ENCODE measurements around the gene PTPN20. TPM values are rescaled to one million over a fixed set of nuclear protein-coding genes. Genes with fewer than 3 reads are reported as not detected.

The PTPN20 gene
- total RNA-seq, 1 donor from 2014 or later: 18.8 TPM

DNA sequence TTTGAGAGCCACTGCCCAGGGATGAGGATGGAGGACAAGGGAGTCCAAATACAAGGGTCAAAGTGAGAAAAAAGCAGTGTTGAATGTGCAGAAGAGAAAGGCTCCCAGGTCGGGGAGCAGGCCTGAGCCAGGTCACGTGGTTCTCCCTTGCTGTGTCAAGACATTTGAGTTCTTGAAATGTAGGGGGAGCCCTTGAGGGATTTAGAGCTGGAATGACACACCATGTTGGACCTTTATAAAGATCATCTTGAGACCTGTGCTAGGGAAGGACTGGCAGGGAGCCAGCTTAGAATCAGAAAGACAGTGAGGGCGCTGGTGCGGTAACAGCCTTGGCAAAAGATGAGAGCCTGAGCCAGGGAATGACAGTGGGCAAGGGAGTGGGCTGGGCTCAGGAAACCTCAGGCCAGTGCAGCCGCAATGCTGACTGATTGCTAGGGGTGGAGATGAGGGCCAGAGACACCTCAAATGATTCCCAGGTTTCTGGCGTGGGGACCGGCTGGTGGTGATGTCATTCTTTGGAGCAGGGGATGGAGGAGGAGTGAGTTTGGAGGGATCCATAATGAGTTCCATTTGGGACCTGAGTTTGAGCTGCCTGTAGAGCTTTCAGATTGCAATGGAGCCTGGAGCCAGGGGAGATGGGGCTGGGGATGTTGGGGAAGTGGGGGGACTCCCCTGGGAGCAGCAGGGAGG, 120.1 kb downstream of the PTPN20 start:
- DNase-seq (ENCODE audit: low spot score in 2 of 2) (no peak), FAIRE-seq (no peak)

- DNase-seq (ENCODE audit: low spot score in 2 of 2): no peak
Measured at GRCh38 chr10:47031901-47032465, 120.8 kb downstream of the PTPN20 start.

GRCh38 chr10:47033081-47033480, 121.9 kb downstream of the PTPN20 start:
- DNase-seq (ENCODE audit: low spot score in 2 of 2): no peak
- FAIRE-seq: no peak

More at GRCh38 chr10:47031901-47032465, 120.8 kb downstream of the PTPN20 start:
- FAIRE-seq: no peak

DNA sequence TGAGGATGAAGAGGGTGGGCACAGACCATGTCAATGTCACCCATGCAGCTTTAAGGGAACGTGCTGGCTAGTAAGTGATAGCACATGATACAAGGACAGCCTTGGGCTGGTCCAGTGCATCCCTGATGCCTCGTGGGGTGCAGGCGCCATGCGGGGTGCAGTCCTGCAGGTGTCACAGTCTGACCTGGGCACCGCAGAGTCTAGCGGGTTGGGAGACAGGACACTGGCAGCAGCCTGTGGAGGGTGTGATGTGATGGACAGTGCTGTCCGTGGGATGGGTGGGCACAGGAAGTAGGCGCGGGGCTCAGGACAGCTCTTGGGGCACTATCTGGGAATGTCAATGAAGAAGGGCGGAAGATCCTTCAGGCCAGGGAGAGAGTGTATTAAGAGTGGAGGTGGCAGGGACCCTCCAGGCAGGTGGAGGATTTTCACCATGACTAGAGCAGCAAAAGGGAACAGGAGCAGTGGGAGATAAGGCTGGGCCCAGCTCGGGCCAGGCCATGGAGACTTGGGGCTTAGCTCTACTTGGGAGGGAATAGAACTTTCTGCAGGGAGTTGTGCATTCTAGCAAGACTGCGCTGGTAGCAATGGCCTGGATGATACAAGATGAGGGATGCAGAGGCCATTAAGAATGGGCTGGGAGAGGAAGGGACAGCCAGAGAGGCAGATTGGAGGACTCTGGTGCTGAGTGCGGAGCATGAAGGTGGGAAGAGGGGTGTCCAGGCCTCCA, 122.5 kb downstream of the PTPN20 start:
- DNase-seq (ENCODE audit: low spot score in 2 of 2): no peak

DNA sequence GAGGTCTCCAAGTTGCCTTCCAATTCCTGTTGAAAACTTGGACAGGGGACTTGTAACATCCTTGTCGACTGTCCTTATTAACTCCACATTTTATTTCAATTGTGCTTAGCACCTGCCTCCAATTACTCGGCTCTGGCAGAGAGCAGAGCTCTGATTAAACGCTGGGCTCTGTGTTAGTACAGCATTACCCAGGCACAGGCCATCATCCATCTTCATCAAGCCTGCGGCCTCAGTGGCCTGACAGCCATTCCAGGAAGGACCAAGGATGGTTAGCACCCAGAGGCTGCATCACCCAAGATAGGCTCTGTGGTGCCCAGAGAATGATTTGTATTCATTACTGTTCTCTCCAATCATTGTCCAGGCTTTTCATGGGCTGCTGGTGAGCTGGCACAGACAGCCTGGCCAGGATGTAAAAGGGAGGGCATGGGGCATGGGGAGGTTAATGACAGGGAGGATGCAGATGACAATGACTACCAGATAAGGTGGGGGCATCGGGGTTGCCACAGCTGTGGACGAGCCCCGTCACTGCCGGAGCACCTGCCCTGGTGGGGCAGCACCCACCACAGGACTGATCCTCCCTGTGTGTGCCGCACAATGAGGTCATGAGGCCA, 123.3 kb downstream of the PTPN20 start:
- FAIRE-seq (no peak), DNase-seq (ENCODE audit: low spot score in 2 of 2) (no peak)

More for the DNA sequence above, 122.5 kb downstream of the PTPN20 start:
- FAIRE-seq: no peak

DNA sequence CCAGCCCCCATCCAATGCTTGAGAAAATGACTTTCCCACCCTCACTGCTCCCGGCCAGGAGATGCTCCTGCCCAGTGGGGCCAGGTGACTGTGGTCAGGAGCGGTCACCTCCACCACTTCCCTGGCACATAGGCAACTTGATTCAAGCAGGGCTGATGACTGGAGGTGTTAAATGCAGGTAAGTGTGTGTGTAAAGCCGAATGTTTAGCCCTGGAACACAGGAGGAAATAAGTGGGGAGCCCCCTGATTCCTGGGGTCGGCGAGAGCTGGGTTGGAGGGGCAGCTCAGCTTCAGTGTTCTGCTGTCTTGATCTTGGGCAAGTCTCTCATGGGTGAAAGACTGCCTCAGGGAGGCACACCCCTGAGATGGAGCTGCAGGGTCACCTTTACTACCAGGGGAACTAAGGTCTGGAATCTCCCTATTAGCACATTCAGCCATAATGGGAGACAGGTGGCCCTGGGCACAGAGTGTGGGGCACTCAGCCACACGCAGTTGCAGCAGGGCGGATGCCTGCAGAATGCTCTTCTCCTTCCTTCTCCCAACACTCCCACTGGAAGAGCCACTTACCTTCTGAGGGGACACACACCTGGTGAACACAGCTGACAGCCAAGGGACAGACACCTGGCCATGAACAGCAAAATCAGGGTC, 124.1 kb downstream of the PTPN20 start:
- FAIRE-seq (no peak), DNase-seq (ENCODE audit: low spot score in 2 of 2) (no peak)

- DNase-seq (ENCODE audit: low spot score in 2 of 2) (no peak), FAIRE-seq (no peak)
Measured at GRCh38 chr10:47035819-47036337, 124.7 kb downstream of the PTPN20 start.

DNA sequence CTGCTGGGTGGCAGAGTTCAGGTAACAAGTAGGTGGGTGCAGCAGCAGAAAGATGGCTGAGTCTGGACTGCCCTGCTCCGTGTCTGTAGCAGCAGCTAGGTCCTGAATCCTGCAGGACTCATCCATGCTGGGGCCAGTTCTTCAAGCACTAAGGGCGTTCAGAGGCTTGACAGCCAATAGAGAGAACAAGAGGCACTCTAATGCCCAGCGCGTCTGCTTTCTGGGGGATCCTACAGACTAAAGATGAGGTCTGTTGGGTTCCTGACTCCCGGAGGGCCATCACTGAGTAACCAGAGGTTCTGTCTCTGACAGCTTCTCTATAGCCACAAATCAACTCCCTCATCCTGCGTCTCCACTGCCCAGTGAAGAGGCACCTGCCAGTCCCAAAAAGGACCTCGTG, 125.5 kb downstream of the PTPN20 start:
- DNase-seq (ENCODE audit: low spot score in 2 of 2): no peak
- FAIRE-seq: no peak

GRCh38 chr10:47037654-47038425, 126.6 kb downstream of the PTPN20 start:
- no peak for FAIRE-seq
- no peak for DNase-seq (ENCODE audit: low spot score in 2 of 2)

DNA sequence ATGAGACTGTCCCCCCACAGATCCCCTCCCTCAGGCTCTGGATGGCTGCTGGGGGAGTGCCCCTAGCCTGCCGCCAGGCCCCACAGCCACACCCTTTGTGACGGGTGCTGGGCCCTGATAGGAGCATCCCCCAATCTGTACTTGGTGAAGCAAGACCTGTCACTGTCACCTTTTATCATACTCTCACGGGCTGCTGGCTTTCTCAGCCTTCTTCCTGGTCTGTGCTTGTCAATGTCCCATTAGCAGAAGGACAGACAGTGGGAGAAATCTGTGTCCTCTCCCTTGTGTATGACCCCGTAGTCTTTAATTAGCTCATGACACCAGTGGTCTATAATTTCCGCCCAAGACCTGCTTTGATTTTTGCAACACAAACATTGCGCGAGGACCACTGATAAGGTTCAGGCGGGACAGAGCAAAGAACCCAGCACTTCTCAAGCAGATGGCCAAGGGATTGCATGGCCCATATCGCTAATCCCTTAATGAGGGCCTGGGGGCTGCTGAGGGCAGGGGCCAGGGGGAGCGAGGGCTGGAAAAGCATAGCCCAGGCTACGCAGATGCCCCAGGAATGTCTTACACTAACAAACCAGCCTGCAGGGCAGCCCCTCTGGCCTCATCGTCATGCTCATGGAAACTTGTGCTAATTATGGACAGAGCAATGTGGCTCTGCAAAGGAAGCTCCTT, 127.8 kb downstream of the PTPN20 start:
- FAIRE-seq (no peak), DNase-seq (ENCODE audit: low spot score in 2 of 2) (no peak)

- no peak for DNase-seq (ENCODE audit: low spot score in 2 of 2)
- FAIRE-seq: no peak
Measured at GRCh38 chr10:47039562-47039913, 128.3 kb downstream of the PTPN20 start.

DNA sequence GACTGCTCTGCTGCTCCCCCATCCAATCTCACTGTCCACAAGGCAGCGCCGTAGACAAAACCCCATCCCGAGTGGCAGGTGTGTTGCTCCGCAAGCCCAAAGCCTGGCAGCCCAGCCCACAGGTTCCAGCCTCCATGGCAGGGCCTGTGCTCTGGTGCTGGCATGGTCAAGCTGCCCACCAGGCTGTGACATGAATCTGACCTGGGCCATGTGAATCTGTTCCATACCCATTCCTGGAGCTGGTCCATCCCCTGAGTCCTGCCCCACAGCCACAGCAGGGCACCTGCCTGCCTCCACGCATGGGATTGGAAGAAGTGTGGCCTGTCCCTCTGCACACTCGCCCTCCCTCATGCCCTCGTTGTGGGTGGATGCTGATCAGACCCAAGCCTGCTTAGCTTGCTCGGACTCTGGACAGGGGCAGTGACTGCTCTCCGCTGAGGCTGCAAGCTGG, 128.8 kb downstream of the PTPN20 start:
- DNase-seq (ENCODE audit: low spot score in 2 of 2): no peak
- FAIRE-seq: no peak

GRCh38 chr10:47040681-47041080, 129.5 kb downstream of the PTPN20 start:
- no peak for DNase-seq (ENCODE audit: low spot score in 2 of 2)
- FAIRE-seq: no peak

GRCh38 chr10:47041396-47042198, 130.4 kb downstream of the PTPN20 start:
- DNase-seq (ENCODE audit: low spot score in 2 of 2) (no peak), FAIRE-seq (no peak)

DNA sequence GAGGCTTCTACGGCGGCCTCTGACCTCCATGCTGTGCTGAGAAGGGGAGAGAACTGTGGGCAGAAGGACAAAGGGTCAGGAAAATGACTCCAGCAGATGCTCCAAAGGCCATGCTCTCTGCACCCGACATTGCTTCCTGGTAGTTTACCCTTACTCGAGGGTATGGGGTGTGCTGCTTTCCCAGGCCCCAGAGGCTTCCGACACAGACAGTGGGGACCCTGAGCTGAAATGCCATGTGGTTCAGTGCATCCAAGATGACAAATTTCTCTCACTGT, 130.9 kb downstream of the PTPN20 start:
- FAIRE-seq (no peak), DNase-seq (ENCODE audit: low spot score in 2 of 2) (no peak)

DNA sequence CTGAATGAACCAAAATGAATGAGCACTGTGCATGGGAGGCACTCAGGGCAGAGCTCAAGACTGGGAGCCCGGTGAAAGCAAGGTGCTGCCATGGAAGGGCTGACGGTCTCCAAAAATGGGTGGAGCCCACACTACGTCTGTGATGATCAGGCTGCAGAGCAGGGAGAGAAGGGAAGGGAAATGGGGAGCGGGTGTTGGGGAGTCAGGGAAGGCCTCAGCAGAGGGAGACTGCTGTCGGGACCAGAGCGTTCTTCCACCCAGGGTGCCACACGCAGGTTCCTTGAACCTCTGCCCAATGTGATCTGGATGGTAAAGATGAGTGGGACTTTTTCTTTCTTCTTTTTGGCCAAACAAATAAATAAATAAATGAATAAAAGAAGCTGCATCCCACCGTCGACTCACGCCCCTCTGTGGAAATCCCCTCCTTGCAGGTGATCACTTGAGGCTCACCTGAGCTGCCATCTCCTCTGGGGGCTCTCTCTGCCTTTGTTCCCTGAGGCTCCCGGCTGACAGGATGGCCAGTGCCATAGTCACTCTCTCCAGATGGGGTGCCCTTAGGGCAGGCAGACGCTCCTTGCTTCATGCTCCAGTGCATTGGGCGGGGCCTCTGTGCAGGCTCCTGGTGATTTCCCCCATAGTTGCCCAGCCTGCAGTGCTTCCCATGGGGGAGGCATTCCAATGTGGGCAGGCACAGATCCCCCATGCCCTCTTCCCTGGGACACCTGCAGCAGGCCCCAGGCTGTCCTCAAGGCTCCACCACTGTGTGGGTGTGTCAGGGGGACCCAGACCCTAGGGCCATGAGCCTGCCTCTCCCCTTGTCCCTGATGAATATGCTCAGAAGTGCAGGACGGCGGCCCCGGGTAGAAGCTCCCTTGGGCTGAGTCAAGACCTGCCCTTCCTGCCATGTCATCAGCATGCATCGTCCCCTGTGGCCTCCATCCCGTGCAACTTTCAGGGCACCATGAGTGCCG, 131.8 kb downstream of the PTPN20 start:
- no peak for DNase-seq (ENCODE audit: low spot score in 2 of 2)
- FAIRE-seq: no peak

GRCh38 chr10:47043928-47044538, 132.8 kb downstream of the PTPN20 start:
- DNase-seq (ENCODE audit: low spot score in 2 of 2) (no peak), FAIRE-seq (no peak)

All from frontal cortex (tissue), 4 donors.